Suprapubic skin (tissue), 4 donors: ENCODE measurements around the gene ZDHHC14. TPM values are rescaled to one million over a fixed set of nuclear protein-coding genes. Genes with fewer than 3 reads are reported as not detected.

Source experiments
- DNase-seq, 2 donors: peaks; one replicate each; pipeline ENCODE4 v3.0.0-alpha.2; 2019; ENCODE audit warnings: low spot score in 2 of 2
- H3K27ac ChIP-seq: fragments of 200-600 bp; sonication (generic); one replicate; pipeline ENCODE4 v1.5.1; 2019
- H3K27me3 ChIP-seq: fragments of 200-600 bp; sonication (generic); one replicate; pipeline ENCODE4 v1.5.1; 2019
- H3K36me3 ChIP-seq: fragments of 200-600 bp; sonication (generic); one replicate; pipeline ENCODE4 v1.5.1; 2019
- H3K4me1 ChIP-seq: fragments of 200-600 bp; sonication (generic); one replicate; pipeline ENCODE4 v1.5.1; 2019
- H3K4me3 ChIP-seq: fragments of 200-600 bp; sonication (generic); one replicate; pipeline ENCODE4 v1.5.1; 2019; ENCODE audit warnings: mild to moderate bottlenecking
- H3K9me3 ChIP-seq: fragments of 200-600 bp; sonication (generic); one replicate; pipeline ENCODE4 v1.5.1; 2019
- CTCF ChIP-seq, 2 donors: fragments of 200-600 bp in 1 of 2; fragments of 450-650 bp in 1 of 2; sonication (generic) in 1 of 2; IDR thresholded peaks; one replicate each; pipeline ENCODE4 v1.5.1; 2016 to 2019; ENCODE audit warnings: antibody characterized with exemption in 2 of 2, mild to moderate bottlenecking in 1 of 2, moderate library complexity in 1 of 2
- EP300 ChIP-seq: sonication (generic); formaldehyde crosslinking; IDR thresholded peaks from one replicate; pipeline ENCODE4 v1.6.1; 2017; ENCODE audit warnings: antibody characterized with exemption
- POLR2A ChIP-seq, 2 donors: fragments of 450-650 bp; IDR thresholded peaks; one replicate each; pipeline ENCODE4 v1.6.1; 2017; ENCODE audit warnings: antibody characterized with exemption in 2 of 2, mild to moderate bottlenecking in 2 of 2, moderate library complexity in 2 of 2
- POLR2AphosphoS5 ChIP-seq, 3 donors: sonication (generic); formaldehyde crosslinking; IDR thresholded peaks; one replicate each; pipeline ENCODE4 v1.6.1; 2017; ENCODE audit warnings: antibody characterized with exemption in 3 of 3
- WGBS: methylation state at CpG from one replicate; pipeline ENCODE4 v1.1.5; 2018; 5-methylcytosine and 5-hydroxymethylcytosine counted together
- total RNA-seq, 4 donors: library from RNA; depleted of rRNA; stranded (reverse); fragments of >200 nt; gene quantifications; one replicate each; pipeline ENCODE4 v1.1.0, GENCODE V29; 2016

Gene ZDHHC14
- total RNA-seq, 4 donors from 2014 or later = 4.3 to 9.9 (median 7.7) TPM

- WGBS = 93% methylated on average over 8 of the region's 8 CpGs
- H3K27ac ChIP-seq = no peak overlapping the region
- peaks cover 4% of the 10 kb centered on the region for H3K4me1 ChIP-seq
- peak in 1 of 2 donors; percentile 44 for DNase-seq
- no peaks in the 10 kb centered on the region for H3K36me3 ChIP-seq
- no peak overlapping the region for H3K4me3 ChIP-seq
- H3K27me3 ChIP-seq = no peaks in the 10 kb centered on the region
- no peak for TF ChIP-seq EP300
- no peak for TF ChIP-seq POLR2AphosphoS5 (IDR thresholded peaks at IDR 0.05)
- no peak for TF ChIP-seq POLR2A (IDR thresholded peaks at IDR 0.05)
- no peak for TF ChIP-seq CTCF (IDR thresholded peaks at IDR 0.05)
- no peaks in the 10 kb centered on the region for H3K9me3 ChIP-seq
These were observed 330.1 kb downstream of the ZDHHC14 start for GRCh38 chr6:157711060-157711459.

- Histone ChIP-seq H3K27me3 (no peaks in the 10 kb centered on the region), H3K9me3 (no peaks in the 10 kb centered on the region), H3K4me3 (no peak overlapping the region), H3K4me1 (peaks cover 6% of the 10 kb centered on the region), H3K36me3 (no peaks in the 10 kb centered on the region), H3K27ac (no peak overlapping the region)
- peak in 1 of 2 donors; percentile 25 for DNase-seq
- TF ChIP-seq EP300 (no peak), POLR2A (IDR thresholded peaks at IDR 0.05) (no peak), CTCF (IDR thresholded peaks at IDR 0.05) (no peak), POLR2AphosphoS5 (IDR thresholded peaks at IDR 0.05) (no peak)
- WGBS = 87% methylated on average over 8 of the region's 8 CpGs
These were observed 331.8 kb downstream of the ZDHHC14 start for GRCh38 chr6:157712585-157713295.

GRCh38 chr6:157713451-157714152, 332.6 kb downstream of the ZDHHC14 start:
- DNase-seq = peak in 1 of 2 donors; percentile 62
- Histone ChIP-seq H3K4me1 (peaks cover 6% of the 10 kb centered on the region), H3K27me3 (no peaks in the 10 kb centered on the region), H3K9me3 (no peaks in the 10 kb centered on the region), H3K36me3 (no peaks in the 10 kb centered on the region), H3K4me3 (no peak overlapping the region), H3K27ac (peak overlapping the region; percentile 80)
- TF ChIP-seq CTCF (IDR thresholded peaks at IDR 0.05) = no peak
- no peak for TF ChIP-seq POLR2A (IDR thresholded peaks at IDR 0.05)
- TF ChIP-seq EP300 = no peak
- TF ChIP-seq POLR2AphosphoS5 (IDR thresholded peaks at IDR 0.05) = no peak
- 93% methylated on average over 12 of the region's 12 CpGs for WGBS

GRCh38 chr6:157714153-157714490, 333.1 kb downstream of the ZDHHC14 start:
- Histone ChIP-seq H3K4me3 (no peak overlapping the region), H3K27ac (peak overlapping the region; percentile 80), H3K9me3 (no peaks in the 10 kb centered on the region), H3K36me3 (no peaks in the 10 kb centered on the region), H3K27me3 (no peaks in the 10 kb centered on the region), H3K4me1 (peaks cover 11% of the 10 kb centered on the region)
- WGBS = 87% methylated on average over 1 of the region's 1 CpG
- no peak for DNase-seq
- TF ChIP-seq EP300 = no peak
- no peak for TF ChIP-seq POLR2A (IDR thresholded peaks at IDR 0.05)
- TF ChIP-seq POLR2AphosphoS5 (IDR thresholded peaks at IDR 0.05) = no peak
- no peak for TF ChIP-seq CTCF (IDR thresholded peaks at IDR 0.05)

- peak overlapping the region; percentile 10 for H3K4me3 ChIP-seq
- peak in 2 of 3 donors; percentile 76 to 94 for TF ChIP-seq POLR2AphosphoS5 (IDR thresholded peaks at IDR 0.05)
- TF ChIP-seq POLR2A (IDR thresholded peaks at IDR 0.05) = no peak
- WGBS = 54% methylated on average over 5 of the region's 6 CpGs
- peak overlapping the region; percentile 80 for H3K27ac ChIP-seq
- H3K36me3 ChIP-seq = no peaks in the 10 kb centered on the region
- no peaks in the 10 kb centered on the region for H3K27me3 ChIP-seq
- DNase-seq = peak; percentile 85 to 87
- peaks cover 14% of the 10 kb centered on the region for H3K4me1 ChIP-seq
- no peaks in the 10 kb centered on the region for H3K9me3 ChIP-seq
These were observed 334.8 kb downstream of the ZDHHC14 start for GRCh38 chr6:157715728-157716164.
